Adrenal gland (tissue), 12 donors: ENCODE results near the gene MISP. TPM values are rescaled to one million over a fixed set of nuclear protein-coding genes. Genes with fewer than 3 reads are reported as not detected.

Experiments used
- DNase-seq, 7 donors: peaks; one replicate each; pipeline ENCODE4 v3.0.0-alpha.2; 2019 to 2020
- H3K27ac ChIP-seq, 5 donors: fragments of 200-600 bp; sonication (generic) in 4 of 5; 1 replicate in 3 of 5; 2 replicates in 2 of 5; pipeline versions ENCODE4 v1.5.1 to v1.8.0; 2016 to 2020; ENCODE audit warnings: mild to moderate bottlenecking in 1 of 5
- H3K27me3 ChIP-seq: fragments of 200-600 bp; 2 replicates; pipeline ENCODE4 v1.8.0; 2021
- H3K36me3 ChIP-seq, 2 donors: fragments of 200-600 bp; replicated peaks in 1 of 2; 1 replicate in 1 of 2; 2 replicates in 1 of 2; pipeline versions ENCODE4 v1.5.1 to v1.8.0; 2018 to 2022
- H3K4me1 ChIP-seq, 2 donors: fragments of 200-600 bp; replicated peaks in 1 of 2; 1 replicate in 1 of 2; 2 replicates in 1 of 2; pipeline versions ENCODE4 v1.5.1 to v1.8.0; 2018 to 2021
- H3K4me3 ChIP-seq, 4 donors: fragments of 200-600 bp; sonication (generic) in 3 of 4; one replicate each; pipeline ENCODE4 v1.5.1; 2016 to 2018
- H3K9me3 ChIP-seq, 3 donors: fragments of 200-600 bp; sonication (generic) in 1 of 3; replicated peaks in 1 of 3; 1 replicate in 2 of 3; 2 replicates in 1 of 3; pipeline versions ENCODE4 v1.5.1 to v1.8.0; 2016 to 2021
- POLR2A ChIP-seq, 2 donors: fragments of 450-650 bp; IDR thresholded peaks; one replicate each; pipeline ENCODE4 v1.6.1; 2017; ENCODE audit warnings: antibody characterized with exemption in 2 of 2, mild to moderate bottlenecking in 2 of 2, moderate library complexity in 1 of 2
- WGBS, 4 donors: extraction: QIAGEN DNeasy Blood & Tissue Kit in 2 of 4; methylation state at CpG; one replicate each; pipeline versions ENCODE4 v1.1.5 to v1.1.7; 2013 to 2017; 5-methylcytosine and 5-hydroxymethylcytosine counted together
- intact Hi-C, 2 donors: fragments of 100-400 bp; cut with DNase I; formaldehyde crosslinking; loops; one replicate each; pipeline versions ENCODE4 v1.14.1 to v1.15.0; 2022 to 2023
- polyA plus RNA-seq, 3 donors: library from polyadenylated mRNA; stranded (reverse); fragments of 200-250 nt in 2 of 3; fragments of 350-450 nt in 1 of 3; fragmentation: Illumina TruSeq in 1 of 3; extraction: RNeasy Lipid Tissue Mini Kit (QIAGEN cat#74804) in 1 of 3; gene quantifications; one replicate each; pipeline ENCODE4 v1.2.3, GENCODE V29; 2013 to 2014
- total RNA-seq, 9 donors: library from RNA; depleted of rRNA in 4 of 9; stranded (reverse); fragments of >200 nt in 4 of 9; fragments of 120-200 nt in 1 of 9; fragmentation: NEBNext Ultra II Directional in 1 of 9; extraction: Animal tissue kit (Norgen Biotek cat#: 25700) in 1 of 9; gene quantifications; one replicate each; pipeline versions ENCODE4 v1.1.0 to v1.2.4, GENCODE V29; 2013 to 2023
- TF ChIP-seq, protein P1 (sequence below), 6 experiments: fragments of 450-650 bp in 4 of 6; fragments of 200-600 bp in 2 of 6; sonication (generic) in 1 of 6; IDR thresholded peaks; 1 replicate in 5 of 6; 2 replicates in 1 of 6; pipeline versions ENCODE4 v1.5.1 to v1.8.0; 2016 to 2021; ENCODE audit warnings: antibody characterized with exemption in 6 of 6, mild to moderate bottlenecking in 2 of 6, moderate library complexity in 1 of 6
- donor health status: healthy with polysubstance abuse.
- donor health status: Bipolar disorder and iron deficiency.
- donor health status: DM: yes; HTN: yes; CAD: no.
- donor health status: DM: no; HTN: no; CAD: no.
- donor health status: DM: no; HTN: no; CAD: no.
- donor health status: DM: yes; HTN: yes; CAD: no.

The MISP gene
- total and polyA plus RNA-seq, 12 donors, result 0.06 to 0.43 (median 0.11) TPM; not detected in 6

DNA sequence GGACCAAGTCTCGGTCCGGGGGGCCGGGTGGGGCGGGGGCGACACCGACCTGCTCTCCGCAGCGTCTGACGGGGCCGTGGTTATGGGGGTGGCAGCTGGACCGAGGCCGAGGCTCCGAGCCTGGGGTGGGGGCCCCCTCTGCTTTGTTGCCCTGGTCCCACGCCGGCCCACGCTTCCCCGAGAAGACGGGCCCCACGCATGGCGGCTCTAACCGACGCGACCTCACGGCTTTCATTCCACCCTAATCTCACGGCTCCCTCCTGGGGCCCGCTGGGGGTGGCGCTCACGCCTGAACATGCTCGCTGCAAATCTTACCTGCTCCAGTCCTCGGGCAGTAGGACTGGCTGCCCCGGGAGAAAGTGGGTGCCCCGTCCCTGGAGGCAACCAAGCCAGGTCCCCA is 14.8 kb upstream of the MISP start:
- 92 to 93% (median 93%) methylated on average over 11 to 32 of the region's 32 CpGs for WGBS, 4 donors
- intact Hi-C loops, result loop anchor here in 1 of 2 donors (10.0 kb wide), 1 partner anchor 141 kb away; no protein-coding TSS in a partner anchor
- DNase-seq, result no peak
- H3K36me3 ChIP-seq, result peaks cover 0 to 6% of the 10 kb centered on the region in 2 donors
- no peaks in the 10 kb centered on the region for H3K27me3 ChIP-seq
- H3K9me3 ChIP-seq, result no peaks in the 10 kb centered on the region
- H3K4me3 ChIP-seq, result no peak overlapping the region
- no peaks in the 10 kb centered on the region for H3K4me1 ChIP-seq
- no peak overlapping the region for H3K27ac ChIP-seq
- TF ChIP-seq, protein P1, sequence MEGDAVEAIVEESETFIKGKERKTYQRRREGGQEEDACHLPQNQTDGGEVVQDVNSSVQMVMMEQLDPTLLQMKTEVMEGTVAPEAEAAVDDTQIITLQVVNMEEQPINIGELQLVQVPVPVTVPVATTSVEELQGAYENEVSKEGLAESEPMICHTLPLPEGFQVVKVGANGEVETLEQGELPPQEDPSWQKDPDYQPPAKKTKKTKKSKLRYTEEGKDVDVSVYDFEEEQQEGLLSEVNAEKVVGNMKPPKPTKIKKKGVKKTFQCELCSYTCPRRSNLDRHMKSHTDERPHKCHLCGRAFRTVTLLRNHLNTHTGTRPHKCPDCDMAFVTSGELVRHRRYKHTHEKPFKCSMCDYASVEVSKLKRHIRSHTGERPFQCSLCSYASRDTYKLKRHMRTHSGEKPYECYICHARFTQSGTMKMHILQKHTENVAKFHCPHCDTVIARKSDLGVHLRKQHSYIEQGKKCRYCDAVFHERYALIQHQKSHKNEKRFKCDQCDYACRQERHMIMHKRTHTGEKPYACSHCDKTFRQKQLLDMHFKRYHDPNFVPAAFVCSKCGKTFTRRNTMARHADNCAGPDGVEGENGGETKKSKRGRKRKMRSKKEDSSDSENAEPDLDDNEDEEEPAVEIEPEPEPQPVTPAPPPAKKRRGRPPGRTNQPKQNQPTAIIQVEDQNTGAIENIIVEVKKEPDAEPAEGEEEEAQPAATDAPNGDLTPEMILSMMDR (IDR thresholded peaks at IDR 0.05), result no peak
- no peak for TF ChIP-seq POLR2A (IDR thresholded peaks at IDR 0.05)

DNA sequence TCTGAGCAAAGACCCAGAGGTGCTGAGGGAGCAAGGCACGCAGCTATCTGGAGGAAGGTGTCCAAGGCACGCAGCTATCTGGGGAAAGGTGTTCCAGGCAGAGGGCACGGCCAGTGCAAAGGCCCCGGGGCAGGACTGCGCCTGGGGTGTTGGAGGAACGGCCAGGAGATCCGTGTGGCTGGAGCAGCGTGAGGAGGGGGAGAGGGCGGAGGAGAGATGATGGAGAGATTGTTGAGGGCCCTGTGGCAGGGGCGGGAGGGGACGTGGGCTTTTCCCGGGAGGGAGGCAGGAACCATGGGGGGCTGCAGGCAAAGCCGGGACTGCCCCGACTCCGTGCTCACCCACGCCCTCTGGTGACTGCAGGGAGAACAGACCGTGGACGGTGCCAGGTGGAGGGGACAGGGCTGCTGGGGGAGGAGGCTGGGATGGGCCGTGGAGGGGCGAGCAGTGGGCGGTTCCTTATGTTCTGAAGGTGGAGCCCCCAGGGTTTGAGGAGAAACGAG is 13.3 kb upstream of the MISP start:
- no peak overlapping the region for H3K4me3 ChIP-seq
- no peak overlapping the region for H3K27ac ChIP-seq
- no peaks in the 10 kb centered on the region for H3K4me1 ChIP-seq
- intact Hi-C loops, result loop anchor here in 1 of 2 donors (10.0 kb wide), 1 partner anchor 143 kb away; no protein-coding TSS in a partner anchor
- peak in 4 of 7 donors; percentile 42 to 60 (median 46) for DNase-seq
- H3K9me3 ChIP-seq, result no peaks in the 10 kb centered on the region
- 37 to 41% (median 39%) methylated on average over 21 to 22 of the region's 22 CpGs for WGBS, 4 donors
- H3K36me3 ChIP-seq, result peaks cover 0 to 6% of the 10 kb centered on the region in 2 donors
- TF ChIP-seq, protein P1 (IDR thresholded peaks at IDR 0.05), result peak; percentile 13 to 62 (median 46)
- no peak for TF ChIP-seq POLR2A (IDR thresholded peaks at IDR 0.05)
- H3K27me3 ChIP-seq, result no peaks in the 10 kb centered on the region

DNA sequence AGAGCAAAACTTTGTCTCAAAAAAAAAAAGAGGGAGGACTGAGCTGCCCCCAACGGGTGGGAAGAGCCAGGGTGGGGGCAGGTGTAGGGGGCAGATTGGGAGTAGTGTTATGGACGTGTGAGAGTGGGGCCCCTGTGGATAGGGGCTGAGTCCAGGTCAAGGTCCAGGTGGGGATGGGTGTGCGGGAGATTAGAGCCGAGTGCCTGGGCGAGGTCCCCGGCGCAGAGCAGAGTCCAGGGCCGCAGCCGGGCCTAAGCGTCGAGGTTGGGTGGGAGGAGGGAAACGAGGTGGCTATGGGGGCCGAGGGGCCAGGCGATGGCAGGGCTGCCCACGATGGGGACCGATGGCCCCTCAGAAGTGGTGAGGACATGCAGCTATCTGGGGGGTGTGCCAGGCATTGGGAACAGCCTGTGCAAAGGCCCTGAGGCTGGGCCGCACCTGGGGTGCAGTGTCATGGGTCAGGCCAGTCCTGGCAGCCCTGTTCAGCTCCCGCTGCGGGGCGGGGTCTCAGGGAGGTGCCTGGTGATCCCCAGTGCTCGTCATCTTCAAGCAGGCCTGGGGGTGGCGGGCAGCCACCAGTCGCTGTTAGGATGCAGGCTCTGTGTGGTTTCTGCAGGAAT is 12.3 kb upstream of the MISP start:
- 76 to 80% (median 78%) methylated on average over 17 to 23 of the region's 23 CpGs for WGBS, 4 donors

More for the DNA sequence above, 12.3 kb upstream of the MISP start:
- TF ChIP-seq, protein P1 (IDR thresholded peaks at IDR 0.05), result no peak
- TF ChIP-seq POLR2A (IDR thresholded peaks at IDR 0.05), result no peak
- DNase-seq, result no peak
- no peak overlapping the region for H3K27ac ChIP-seq
- H3K9me3 ChIP-seq, result no peaks in the 10 kb centered on the region
- H3K36me3 ChIP-seq, result peaks cover 0 to 6% of the 10 kb centered on the region in 2 donors
- H3K4me1 ChIP-seq, result no peaks in the 10 kb centered on the region
- H3K4me3 ChIP-seq, result no peak overlapping the region
- no peaks in the 10 kb centered on the region for H3K27me3 ChIP-seq
- intact Hi-C loops, result loop anchor here in 1 of 2 donors (10.0 kb wide), 1 partner anchor 144 kb away; no protein-coding TSS in a partner anchor
